ENCODE data around the gene FOXD4.
"Not testable (repeated sequence)": the region's sequence is repeated elsewhere in the genome, so short reads cannot be mapped to it uniquely, and the experiment has no call there.

Gene FOXD4

DNA sequence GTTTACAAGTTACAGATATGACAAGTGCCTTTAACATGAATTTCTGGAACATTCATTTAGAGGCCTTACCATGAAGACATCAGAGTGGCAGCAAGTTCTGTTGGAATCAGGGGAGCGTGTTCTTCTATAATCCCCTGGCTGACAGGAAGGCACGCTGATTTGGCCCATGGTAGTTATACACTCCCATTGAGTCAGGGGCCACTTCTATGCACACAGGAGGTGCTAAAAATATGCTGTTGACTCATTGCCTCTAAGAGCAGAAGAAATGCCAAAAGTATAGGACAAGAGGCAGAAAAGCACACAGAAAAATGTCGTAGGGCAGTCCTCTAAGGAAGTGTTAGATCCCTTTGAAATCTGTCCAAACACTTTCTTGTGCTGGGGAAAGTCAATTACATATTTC lies 39.9 kb downstream of the FOXD4 start:
- DNase-seq (ENCODE audit: low read depth, low spot score); H3K36me3 ChIP-seq (ENCODE audit: insufficient read depth, low read length); H3K9me3 ChIP-seq (ENCODE audit: low read depth, low read length); H3K27ac ChIP-seq; H3K4me3 ChIP-seq; H3K9ac ChIP-seq (ENCODE audit: insufficient read length): not testable (repeated sequence)

GRCh38 chr9:76389-76788 lies 41.8 kb downstream of the FOXD4 start:
- H3K27ac ChIP-seq; DNase-seq (ENCODE audit: low read depth, low spot score); H3K9ac ChIP-seq (ENCODE audit: insufficient read length); H3K4me3 ChIP-seq; H3K36me3 ChIP-seq (ENCODE audit: insufficient read depth, low read length); H3K9me3 ChIP-seq (ENCODE audit: low read depth, low read length): not testable (repeated sequence)

- not testable (repeated sequence) for H3K9me3 ChIP-seq (ENCODE audit: low read depth, low read length); H3K9ac ChIP-seq (ENCODE audit: insufficient read length); DNase-seq (ENCODE audit: low read depth, low spot score); H3K27ac ChIP-seq; H3K36me3 ChIP-seq (ENCODE audit: insufficient read depth, low read length)
- peak overlapping the region; percentile 81 for H3K4me3 ChIP-seq
Observed at GRCh38 chr9:73900-74525, 44.2 kb downstream of the FOXD4 start.

DNA sequence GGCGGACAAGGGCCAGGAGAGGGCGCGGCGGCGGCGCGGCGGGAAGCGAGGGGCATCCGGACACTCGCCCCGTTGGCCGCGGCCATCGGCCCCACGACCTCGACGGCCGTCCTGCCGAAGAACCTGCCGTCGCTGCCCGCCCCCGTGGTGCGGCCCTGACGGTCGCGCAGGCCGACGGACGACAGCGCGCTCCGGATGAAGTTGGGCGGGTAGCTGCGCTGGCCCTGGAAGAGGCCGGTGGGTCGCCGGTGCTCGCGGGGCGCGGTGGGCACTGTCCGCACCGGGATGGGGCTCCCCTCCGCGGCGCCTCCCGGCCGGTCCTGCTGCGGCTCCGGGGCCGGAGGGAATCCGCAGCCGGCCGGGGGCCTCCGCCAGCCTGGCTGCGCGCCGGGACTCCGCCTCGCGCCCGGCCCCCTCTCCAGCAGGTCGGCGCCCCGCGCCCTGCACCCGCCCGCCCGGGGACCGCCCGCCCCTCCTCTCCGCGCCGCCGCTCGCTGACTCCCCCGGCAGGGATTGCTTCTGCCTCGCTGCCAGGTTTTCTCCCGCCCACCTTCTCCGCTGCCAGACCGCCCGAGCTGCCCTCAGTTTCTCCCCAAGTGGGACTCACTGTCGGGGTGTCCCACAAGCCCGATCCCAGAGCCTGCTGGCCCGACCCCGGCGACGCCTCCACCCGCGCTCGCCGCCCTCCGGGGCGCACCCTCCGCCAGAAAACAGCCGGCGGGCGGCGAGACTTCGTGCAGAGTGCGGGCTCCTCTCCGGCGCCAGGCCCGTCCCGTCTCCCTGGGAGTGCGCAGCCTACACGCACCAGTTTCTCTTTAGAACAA lies 44.9 kb downstream of the FOXD4 start:
- Histone ChIP-seq H3K9ac (ENCODE audit: insufficient read length) (peak overlapping the region; percentile 55), H3K4me3 (peak overlapping the region; percentile 81)
- DNase-seq (ENCODE audit: low read depth, low spot score); H3K27ac ChIP-seq; H3K9me3 ChIP-seq (ENCODE audit: low read depth, low read length); H3K36me3 ChIP-seq (ENCODE audit: insufficient read depth, low read length): not testable (repeated sequence)
